Measurements from ENCODE around the gene IL3.

The IL3 gene

GRCh38 chr5:132013711-132014110 is 46.7 kb upstream of the IL3 start:
- no peaks in the 10 kb centered on the region for H3K36me3 ChIP-seq
- TF ChIP-seq CTCF (IDR thresholded peaks at IDR 0.05): no peak
- no peak overlapping the region for H3K4me3 ChIP-seq (ENCODE audit: low read depth in 1 of 2, low read length in 1 of 2)
- no peaks in the 10 kb centered on the region for H3K9me3 ChIP-seq
- peaks cover 0 to 9% of the 10 kb centered on the region in 2 experiments for H3K4me1 ChIP-seq (ENCODE audit: control insufficient read depth in 1 of 2, insufficient read depth in 1 of 2, low read depth in 1 of 2, low read length in 1 of 2)
- H3K27me3 ChIP-seq: peaks cover 100% of the 10 kb centered on the region
- H3K27ac ChIP-seq: no peak overlapping the region

GRCh38 chr5:132016721-132017250 is 43.7 kb upstream of the IL3 start:
- H3K27me3 ChIP-seq: peaks cover 96% of the 10 kb centered on the region

GRCh38 chr5:132017316-132017715 is 43.1 kb upstream of the IL3 start:
- TF ChIP-seq CTCF (IDR thresholded peaks at IDR 0.05): no peak
- Histone ChIP-seq H3K36me3 (no peaks in the 10 kb centered on the region), H3K4me1 (ENCODE audit: control insufficient read depth in 1 of 2, insufficient read depth in 1 of 2, low read depth in 1 of 2, low read length in 1 of 2) (no peaks in the 10 kb centered on the region), H3K27me3 (peaks cover 96% of the 10 kb centered on the region), H3K4me3 (ENCODE audit: low read depth in 1 of 2, low read length in 1 of 2) (no peak overlapping the region), H3K9me3 (no peaks in the 10 kb centered on the region), H3K27ac (no peak overlapping the region)

More at GRCh38 chr5:132016721-132017250, 43.7 kb upstream of the IL3 start:
- no peaks in the 10 kb centered on the region for H3K9me3 ChIP-seq
- H3K36me3 ChIP-seq: no peaks in the 10 kb centered on the region
- no peak overlapping the region for H3K4me3 ChIP-seq (ENCODE audit: low read depth in 1 of 2, low read length in 1 of 2)
- no peak overlapping the region for H3K27ac ChIP-seq
- TF ChIP-seq CTCF (IDR thresholded peaks at IDR 0.05): no peak
- H3K4me1 ChIP-seq (ENCODE audit: control insufficient read depth in 1 of 2, insufficient read depth in 1 of 2, low read depth in 1 of 2, low read length in 1 of 2): peaks cover 0 to 2% of the 10 kb centered on the region in 2 experiments

GRCh38 chr5:132017738-132018625 is 42.5 kb upstream of the IL3 start:
- Histone ChIP-seq H3K36me3 (no peaks in the 10 kb centered on the region), H3K27ac (no peak overlapping the region), H3K27me3 (peaks cover 96% of the 10 kb centered on the region), H3K4me3 (ENCODE audit: low read depth in 1 of 2, low read length in 1 of 2) (no peak overlapping the region), H3K9me3 (no peaks in the 10 kb centered on the region), H3K4me1 (ENCODE audit: control insufficient read depth in 1 of 2, insufficient read depth in 1 of 2, low read depth in 1 of 2, low read length in 1 of 2) (no peaks in the 10 kb centered on the region)
- no peak for TF ChIP-seq CTCF (IDR thresholded peaks at IDR 0.05)

GRCh38 chr5:132019337-132019736 is 41.1 kb upstream of the IL3 start:
- H3K9me3 ChIP-seq: no peaks in the 10 kb centered on the region
- H3K27ac ChIP-seq: no peak overlapping the region
- TF ChIP-seq CTCF (IDR thresholded peaks at IDR 0.05): no peak
- no peaks in the 10 kb centered on the region for H3K36me3 ChIP-seq
- peaks cover 88% of the 10 kb centered on the region for H3K27me3 ChIP-seq
- no peaks in the 10 kb centered on the region for H3K4me1 ChIP-seq (ENCODE audit: control insufficient read depth in 1 of 2, insufficient read depth in 1 of 2, low read depth in 1 of 2, low read length in 1 of 2)
- H3K4me3 ChIP-seq (ENCODE audit: low read depth in 1 of 2, low read length in 1 of 2): no peak overlapping the region
